GM20431 (cell line): Measurements from ENCODE around the gene SRMS.
"Not testable (repeated sequence)": the region's sequence is repeated elsewhere in the genome, so short reads cannot be mapped to it uniquely, and the experiment has no call there.

Experiments used
- in situ Hi-C: fragments of 300-500 bp; cut with MseI, MboI; formaldehyde crosslinking; loops from one replicate; pipeline ENCODE4 v1.15.0; 2020; ENCODE audit warnings: low sequenced_read_pairs; ENCODE audit not compliant: unreplicated experiment

SRMS gene

DNA sequence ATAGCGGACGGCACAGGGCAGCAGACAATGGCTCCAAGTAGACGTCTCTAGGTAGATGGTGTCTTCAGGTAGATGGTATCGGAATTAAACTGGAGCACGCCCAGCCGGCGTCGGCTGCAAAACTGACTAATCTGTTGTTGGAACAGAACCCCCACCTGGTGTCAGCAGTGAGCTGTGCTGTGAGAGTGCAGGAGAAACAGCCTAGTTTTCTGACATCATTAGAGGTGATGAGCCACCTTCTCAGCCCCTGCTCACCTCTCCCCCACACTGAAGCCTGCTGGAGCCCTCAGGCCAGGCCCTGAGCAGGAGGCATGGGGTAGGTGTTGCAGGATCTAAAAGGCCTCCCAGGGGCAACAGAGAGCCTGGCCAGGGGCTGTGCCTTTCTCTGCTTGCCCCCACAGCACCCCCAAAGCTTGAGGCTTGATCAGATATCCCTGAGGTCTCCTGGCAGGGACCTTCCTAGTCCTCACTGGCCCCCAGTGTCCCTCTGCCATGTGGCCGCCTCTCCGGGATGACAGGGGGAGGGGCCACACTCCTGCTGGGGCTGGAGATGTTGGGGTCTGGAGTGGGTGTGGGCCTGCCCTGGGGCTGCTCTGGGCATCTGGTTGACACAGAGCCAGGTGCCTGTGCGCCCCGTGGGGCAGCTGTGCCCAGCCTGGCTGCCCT, 33.4 kb upstream of the SRMS start:
- in situ Hi-C loops: no loop called here

DNA sequence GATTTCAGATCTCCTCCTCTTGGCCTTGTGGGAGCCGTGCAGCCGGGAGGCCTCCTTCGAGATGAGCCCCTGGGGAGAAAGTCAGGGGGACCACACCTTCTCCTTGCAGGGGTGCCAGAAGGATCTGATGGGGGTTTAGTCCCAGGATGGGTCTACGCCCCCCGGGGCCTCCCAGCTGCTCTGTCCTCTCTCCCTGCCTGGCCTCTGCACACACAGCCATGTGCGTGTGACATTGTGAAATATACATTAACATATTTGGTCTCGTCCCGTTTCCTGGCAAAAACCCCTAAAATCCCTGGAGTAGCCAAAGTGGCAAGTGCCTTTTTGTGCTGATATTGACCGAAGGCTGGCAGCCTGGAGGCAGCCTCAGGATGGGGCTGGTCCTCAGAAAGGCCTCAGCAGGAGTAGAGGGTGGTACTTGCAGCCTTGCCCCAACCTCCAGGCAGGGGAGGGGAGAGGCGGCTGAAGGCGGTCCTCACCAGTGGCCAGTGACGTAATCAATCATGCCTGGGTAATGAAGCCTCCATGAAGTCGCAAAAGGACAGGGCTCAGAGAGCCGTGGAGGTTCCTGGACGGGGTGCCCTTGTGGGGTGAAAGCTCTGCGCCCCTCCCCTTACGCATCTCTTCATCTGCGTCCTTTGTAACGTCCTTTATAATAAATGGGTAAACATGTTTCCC, 31.6 kb upstream of the SRMS start:
- in situ Hi-C loops: no loop called here

DNA sequence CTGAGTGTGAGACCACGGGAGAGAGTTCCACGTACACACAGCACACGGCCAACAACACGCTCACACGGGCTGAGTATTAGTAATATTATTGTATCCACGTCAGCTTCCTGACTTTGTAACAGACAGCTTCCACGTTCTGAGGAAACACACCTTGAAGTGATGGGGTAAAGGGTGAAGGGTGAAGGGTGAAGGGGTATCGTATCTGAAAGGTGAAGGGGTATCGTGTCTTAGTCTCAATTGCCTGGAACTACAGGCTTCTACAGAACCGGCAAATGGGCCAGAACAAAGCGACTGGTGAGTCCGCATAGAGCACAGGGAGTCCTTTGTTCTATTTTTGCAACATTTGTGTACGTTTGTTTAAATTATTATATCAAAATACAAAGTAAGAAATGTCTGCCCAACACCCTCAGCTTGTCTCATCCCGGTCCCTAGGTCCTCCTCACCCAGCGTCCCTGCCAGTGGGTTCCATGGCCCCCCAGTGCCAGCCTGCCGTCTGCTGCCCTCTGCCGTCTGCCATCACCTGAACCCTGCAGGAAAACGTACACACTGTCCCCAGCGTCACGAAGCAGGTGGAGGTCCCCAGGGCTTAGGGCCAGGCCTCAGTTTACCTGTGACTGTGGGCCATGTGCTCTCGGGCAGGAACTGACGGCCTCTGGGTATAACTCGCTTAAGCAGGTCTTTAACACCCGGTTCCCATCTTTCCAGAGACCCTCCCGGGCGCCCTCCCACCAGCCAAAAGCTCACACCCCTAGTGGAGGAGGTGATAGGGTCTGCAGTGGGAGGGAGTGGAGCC, 30.9 kb upstream of the SRMS start:
- in situ Hi-C loops: no loop called here

DNA sequence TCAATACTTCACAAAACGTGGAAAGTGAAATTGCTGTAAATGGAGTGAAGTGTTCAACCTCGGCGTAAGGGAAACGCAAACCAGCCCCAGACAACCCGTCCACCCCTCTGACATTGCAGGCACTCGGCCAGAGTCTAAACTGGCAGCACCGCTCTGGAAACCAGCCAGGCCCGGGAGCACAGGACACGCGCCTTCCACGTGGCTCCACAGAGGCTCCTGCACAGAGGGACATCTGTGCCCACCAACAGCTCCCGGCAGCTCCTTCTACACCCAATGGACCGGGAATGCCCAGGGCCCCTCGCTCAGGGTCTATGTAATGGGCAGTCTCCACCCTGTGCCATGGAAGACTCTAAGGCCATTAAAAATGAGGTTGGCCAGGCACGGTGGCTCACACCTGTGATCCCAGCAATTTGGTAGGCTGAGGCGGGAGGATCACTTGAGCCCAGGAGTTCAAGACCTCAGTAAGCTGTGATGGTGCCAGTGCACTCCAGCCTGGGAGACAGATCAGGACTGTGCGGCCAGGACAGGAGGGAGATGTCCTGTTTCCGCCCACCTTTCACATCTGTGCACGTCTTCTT, 29.9 kb upstream of the SRMS start:
- in situ Hi-C loops: no loop called here

DNA sequence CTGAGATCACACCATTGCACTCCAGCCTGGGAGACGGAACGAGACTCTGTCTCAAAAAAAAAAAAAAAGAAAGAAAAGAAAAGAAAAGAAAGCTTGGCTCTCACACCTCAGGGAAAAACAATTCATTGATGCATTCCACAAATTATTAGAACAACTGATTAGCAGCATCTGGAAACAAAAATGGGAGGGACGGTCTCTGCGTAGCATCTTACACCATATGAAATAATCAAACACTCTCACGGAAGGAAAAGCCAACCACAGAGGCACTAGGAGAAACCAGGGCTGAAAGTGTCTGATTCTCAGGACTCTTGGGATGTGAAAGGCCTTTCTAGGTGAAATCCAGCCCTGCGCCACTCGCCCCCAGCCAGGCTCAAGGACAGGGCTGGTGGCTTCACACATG, 28.8 kb upstream of the SRMS start:
- in situ Hi-C loops: no loop called here

DNA sequence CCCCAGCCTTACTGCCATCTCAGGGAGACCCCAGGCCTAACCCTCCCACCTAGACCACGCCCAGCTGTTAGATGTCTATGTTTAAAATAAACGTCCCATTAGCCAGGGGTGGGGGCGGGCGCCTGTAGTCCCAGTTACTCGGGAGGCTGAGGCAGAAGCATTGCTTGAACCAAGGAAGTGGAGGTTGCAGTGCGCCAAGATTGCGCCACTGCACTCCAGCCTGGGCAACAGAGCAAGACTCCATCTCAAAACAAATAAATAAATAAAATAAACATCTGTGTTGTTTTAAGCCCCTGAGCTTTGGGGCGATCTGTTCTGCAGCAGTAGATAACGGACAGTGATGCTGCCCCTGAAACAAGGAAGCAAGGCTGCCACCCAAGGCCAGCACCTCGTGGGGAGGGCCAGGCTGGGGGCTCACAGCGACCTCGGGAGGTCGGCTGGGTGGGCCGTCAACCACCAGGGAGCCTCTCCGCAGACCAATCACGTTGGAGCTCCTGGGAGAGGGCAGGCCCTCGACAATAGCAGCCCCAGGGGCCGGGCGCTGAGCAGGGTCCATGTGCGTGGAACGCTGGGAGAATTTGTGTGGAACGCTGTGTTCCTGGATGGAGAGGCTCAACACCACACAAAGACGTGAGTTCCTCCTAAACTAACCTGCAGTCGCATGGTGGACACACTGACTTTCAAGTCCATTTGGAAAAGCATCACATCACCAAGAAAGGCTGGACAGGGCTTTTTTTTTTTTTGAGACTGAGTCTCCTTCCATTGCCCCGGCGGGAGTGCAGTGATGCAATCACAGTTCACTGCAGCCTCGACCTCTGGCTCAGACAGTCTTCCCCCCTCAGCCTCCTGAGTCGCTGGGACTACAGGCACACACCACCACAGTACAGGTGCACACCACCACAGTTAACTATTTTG, 27.5 kb upstream of the SRMS start:
- in situ Hi-C loops: no loop called here

DNA sequence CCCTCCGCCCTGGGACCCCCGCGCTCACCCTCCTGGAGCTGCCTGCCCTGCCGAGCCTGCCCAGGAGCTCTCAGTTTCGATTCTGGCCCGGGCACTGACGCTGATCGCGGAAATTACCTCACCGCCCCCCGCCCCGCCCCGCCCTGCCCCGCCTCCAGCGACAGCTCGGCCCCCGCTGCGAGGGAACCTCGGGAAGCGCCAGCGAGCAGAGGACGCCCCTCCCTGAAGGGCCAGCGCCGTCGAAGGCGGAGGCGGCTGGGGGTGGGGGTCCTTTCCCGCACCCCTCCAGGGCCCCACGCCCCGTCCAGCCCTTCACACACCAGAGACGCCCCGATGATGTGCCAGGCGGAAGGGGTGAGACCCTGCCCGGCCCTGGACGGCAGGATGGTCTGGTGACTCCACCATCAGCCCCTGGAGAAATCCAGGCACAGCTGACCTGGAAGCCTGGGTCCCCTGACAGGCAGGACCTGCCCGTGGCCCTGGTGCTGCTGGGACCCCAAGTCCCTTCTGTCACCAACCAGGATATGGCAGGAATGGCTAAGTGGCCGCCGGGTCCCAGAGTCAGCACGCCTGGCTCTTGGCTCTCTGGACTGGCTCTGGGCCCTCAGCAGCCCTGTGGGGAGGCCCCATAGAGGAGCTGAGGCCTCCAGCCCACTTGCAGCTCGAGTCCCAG, 26.7 kb upstream of the SRMS start, which contains the start of gene HELZ2:
HELZ2 (minus strand) TSS at position 84 of the 673 bp plus-strand sequence. CDS start 1,854 bp downstream, outside the sequence.
- in situ Hi-C loops: no loop called here

DNA sequence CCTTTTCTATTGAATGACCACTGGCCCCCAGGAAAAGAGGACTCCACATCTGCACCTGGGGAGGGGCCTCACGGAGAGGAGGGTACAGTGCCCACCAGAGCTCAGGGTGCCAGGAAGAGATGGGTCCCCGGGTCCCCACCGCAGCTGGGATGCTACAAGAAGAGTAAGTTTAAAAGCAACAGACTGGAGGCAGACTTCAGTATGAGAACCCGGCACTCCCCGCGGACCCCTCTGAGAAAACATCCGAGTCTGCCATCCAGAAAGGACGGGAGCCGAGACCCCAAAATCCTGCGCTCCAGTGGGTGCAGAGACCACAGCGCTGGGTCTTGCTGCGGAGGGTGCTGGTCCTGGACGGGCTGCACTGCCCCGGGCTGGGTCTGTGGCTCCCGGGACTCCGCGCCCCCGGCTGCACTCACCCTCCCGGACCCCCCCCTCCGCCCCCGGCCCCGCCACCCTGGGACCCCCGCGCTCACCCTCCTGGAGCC, 26.1 kb upstream of the SRMS start:
- in situ Hi-C loops: no loop called here

DNA sequence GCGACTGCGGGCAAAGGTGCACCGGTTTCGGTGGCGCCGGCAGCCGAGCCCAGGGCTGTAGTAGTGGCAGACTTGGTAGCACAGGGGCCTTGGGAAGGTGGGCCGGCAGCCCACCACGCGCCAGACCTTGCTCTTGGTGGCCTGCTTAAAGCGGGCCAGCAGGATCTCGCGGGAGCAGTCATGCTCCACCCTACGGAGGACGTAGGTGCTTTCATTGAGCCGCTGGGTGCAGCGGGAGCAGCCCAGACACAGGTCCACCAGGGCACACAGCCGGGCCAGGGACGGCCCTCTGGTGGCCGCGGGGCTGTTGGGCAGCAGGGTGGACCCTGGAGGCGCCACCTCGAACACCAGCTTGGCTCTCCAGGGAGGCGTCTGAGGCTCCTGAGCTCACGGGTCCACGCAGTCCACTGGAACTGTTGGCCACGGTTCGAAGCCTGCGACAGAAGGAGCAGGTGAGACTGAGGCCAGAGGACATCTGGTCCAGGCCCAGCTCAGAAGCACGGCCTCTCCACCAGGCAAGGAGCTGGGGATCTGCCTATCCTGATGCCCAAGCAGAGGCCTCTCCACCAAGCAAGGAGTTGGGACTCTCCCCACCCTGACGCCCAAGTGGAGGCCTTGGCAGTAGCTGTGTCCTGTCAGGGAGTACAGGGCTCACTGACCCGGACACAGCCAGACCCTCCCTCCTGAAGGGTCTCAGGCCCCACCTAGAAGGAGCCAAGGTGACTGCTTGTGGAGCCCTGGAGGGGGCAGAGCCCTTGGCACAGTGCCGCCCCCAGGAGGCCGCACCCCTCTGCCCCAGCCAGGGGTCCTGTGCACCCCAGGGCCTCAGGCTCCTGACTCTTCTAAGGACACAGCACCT, 25.5 kb upstream of the SRMS start:
- in situ Hi-C loops: no loop called here

DNA sequence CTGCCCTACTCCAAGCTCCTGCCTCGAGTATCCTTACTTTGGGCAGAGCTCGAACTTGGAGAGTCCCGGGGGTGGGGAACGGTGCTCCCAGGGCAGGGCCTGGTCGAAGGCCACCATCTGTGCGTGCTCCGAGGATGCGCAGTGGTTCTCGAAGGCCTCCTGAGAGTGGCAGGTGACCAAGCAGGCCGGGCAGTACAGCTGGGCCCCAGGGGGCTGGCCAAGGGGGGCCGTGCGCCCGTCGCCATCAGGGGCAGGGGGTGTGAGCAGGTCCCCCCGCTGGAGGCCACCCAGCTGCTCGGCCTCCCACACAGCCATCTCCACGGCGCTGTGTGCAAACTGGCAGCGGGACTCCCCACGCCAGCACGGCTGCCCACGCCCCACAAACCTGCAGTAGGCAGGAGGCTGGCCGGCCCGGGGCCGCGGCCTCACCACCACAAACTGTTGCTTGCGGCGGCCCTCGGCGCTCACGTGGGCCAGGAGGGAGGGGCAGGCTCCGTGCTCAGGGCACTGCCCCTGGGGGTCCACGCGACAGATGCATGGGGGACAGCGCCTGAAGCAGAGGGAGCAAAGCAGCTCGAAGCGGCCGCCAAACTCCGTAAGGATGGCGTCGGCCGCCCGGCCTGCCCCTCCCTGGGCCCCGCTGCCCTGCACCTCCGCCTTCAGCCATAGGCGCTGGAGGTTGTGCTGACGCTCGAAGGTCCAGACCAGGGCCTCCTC, 24.7 kb upstream of the SRMS start:
- in situ Hi-C loops: no loop called here

DNA sequence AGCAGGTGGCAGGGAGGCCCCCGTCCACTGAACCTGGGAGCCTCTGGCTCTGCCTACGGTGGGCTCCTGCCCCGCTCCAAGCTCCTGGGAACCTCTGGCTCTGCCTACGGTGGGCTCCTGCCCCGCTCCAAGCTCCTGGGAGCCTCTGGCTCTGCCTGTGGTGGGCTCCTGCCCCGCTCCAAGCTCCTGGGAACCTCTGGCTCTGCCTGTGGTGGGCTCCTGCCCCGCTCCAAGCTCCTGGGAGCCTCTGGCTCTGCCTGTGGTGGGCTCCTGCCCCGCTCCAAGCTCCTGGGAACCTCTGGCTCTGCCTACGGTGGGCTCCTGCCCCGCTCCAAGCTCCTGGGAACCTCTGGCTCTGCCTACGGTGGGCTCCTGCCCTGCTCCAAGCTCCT, 23.5 kb upstream of the SRMS start:
- in situ Hi-C loops: not testable (repeated sequence)

DNA sequence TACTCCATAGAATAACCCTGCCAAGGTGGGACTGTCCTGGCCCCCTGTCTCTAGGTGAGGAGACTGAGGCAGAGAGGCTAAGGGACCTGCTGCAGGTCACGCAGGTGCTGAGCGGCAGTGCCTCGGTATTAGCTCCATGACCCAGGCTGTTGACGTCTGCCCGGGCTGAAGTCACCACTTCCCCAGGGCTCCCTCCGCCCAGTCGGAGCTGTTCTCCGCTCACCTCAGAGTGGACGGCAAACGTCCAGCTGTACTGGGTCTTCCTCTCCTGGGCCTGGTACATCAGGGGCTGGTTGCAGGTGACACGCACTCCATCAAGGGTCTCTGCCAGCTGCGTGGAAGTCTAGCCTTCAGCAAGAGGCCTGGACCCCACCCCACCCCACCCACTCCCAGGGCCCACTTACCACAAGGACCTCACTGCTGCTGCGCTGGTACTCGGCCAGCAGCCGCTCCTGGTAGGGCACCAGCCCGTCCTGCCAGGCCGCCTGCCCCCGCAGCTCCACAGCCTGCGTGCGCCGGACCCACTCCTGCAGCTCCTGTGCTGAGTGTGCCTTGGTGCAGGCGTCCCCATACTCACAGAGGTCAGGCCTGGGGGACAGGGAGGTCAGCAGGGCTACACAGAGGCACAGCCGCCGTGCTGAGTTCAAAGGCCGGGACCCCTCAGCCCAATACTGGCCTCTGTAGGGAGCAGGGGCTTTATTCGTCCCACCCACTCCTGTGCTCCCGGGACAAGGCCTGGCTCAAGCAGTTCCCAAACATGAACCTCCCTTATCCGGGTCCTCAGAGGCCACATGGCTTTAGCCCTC, 22.9 kb upstream of the SRMS start:
- in situ Hi-C loops: no loop called here

DNA sequence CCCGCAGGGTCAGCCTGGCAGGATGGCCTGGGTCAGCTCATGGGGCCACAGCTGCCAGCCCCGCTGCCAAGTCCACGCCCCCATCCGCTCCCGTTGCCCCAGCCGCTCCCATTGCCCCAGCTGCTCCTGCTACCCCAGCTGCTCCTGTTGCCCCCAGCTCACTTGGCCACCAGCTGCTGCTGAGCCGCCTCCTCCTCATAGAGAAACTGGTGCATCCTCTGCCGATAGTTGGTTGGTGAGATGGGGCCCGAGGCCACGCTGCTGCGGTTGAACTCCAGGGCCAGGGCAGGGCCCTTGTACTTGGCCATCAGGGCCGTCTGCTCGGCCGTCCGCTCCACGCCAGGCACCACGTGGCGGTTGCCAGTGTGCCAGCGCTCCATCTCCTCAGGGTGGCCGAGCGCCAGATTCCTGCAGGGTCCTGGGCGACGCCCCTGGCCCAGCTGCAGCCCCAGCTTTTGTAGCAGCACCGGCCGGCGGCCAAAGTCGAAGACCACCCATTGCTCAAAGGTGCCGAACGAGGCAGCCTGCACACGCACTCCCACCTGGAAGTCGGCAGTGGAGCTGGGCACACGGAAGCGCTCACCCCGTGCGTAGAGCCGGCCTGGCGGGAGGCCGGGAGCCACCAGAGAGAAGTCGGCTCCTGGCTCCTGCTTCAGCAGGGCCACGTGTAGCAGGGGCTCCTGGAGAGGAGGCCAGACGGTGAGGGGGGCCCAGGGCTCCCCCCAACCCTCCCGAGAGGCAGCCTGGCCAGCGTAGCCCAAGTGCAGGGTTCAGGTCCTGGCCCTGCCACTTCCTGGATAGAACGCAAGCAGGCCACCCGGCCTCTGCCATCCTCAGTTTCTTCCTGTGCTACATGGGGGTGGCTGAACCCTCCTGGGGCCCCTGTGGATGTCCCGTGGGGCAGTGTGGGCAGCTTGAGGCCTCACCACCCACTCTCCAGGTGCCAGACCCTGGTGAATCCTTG, 21.7 kb upstream of the SRMS start:
- in situ Hi-C loops: no loop called here

DNA sequence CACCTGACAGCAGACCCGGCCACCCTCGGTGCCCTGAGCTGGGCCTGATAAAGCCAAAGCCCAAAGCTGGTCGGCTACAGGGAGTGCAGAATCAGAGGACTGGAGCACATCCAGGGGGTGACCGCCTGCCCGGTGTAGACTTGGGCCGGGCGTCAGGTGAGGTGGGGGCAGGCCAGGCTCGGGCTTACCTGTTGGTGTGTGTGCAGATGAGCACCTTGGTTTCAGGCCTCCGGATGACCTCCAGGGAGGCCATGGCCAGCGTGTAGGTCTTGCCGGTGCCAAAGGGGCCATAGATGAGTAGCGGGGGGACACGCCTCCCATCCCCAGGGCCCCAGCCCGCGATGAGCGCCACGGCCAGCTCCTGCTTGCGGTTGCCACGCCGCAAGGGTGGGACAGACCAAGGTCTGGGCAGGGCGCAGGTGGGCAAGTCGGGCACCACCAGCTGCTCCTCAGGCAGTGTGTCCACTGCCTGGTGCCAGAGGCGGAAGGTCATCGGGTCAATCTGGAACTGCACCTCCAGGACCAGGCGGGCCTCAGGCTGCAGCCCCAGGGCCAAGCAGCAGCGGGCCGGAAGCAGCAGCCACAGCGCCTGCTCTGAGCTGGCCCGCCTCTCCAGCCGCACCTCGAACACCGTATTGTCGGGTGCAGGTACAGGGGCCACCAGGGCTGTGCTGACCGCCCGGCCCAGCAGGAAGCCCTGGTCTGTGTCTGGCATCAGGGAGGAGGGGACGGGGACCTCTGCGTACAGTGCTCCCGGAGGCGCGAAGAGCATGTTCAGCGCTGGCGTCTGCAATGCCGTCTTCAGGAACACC, 20.8 kb upstream of the SRMS start:
- in situ Hi-C loops: no loop called here
